Ascending aorta (tissue), 2 donors: ENCODE results near the gene BSPRY. TPM values are rescaled to one million over a fixed set of nuclear protein-coding genes. Genes with fewer than 3 reads are reported as not detected.
A peak's percentile ranks its signal among the peaks of the same experiment; 100 is the strongest.
"Not testable (repeated sequence)": the region's sequence is repeated elsewhere in the genome, so short reads cannot be mapped to it uniquely, and the experiment has no call there.

Experiments
- DNase-seq, 2 donors: peaks; one replicate each; pipeline ENCODE4 v3.0.0-alpha.2; 2019; ENCODE audit warnings: low spot score in 2 of 2
- H3K27ac ChIP-seq, 2 donors: fragments of 200-600 bp; sonication (generic); one replicate each; pipeline ENCODE4 v1.5.1; 2016 to 2017; ENCODE audit warnings: mild to moderate bottlenecking in 1 of 2
- H3K27me3 ChIP-seq: fragments of 200-600 bp; sonication (generic); one replicate; pipeline ENCODE4 v1.5.1; 2017
- H3K36me3 ChIP-seq, 2 donors: fragments of 200-600 bp; sonication (generic); one replicate each; pipeline ENCODE4 v1.5.1; 2016
- H3K4me1 ChIP-seq, 2 donors: fragments of 200-600 bp; sonication (generic); one replicate each; pipeline ENCODE4 v1.5.1; 2016 to 2017; ENCODE audit warnings: mild to moderate bottlenecking in 1 of 2
- H3K4me3 ChIP-seq, 2 donors: fragments of 200-600 bp; sonication (generic); one replicate each; pipeline ENCODE4 v1.5.1; 2016 to 2017; ENCODE audit warnings: mild to moderate bottlenecking in 1 of 2
- H3K9me3 ChIP-seq, 2 donors: fragments of 200-600 bp; sonication (generic); one replicate each; pipeline ENCODE4 v1.5.1; 2016
- CTCF ChIP-seq, 3 experiments: fragments of 200-600 bp in 2 of 3; fragments of 450-650 bp in 1 of 3; sonication (generic) in 2 of 3; IDR thresholded peaks; one replicate each; pipeline ENCODE4 v1.5.1; 2016 to 2019; ENCODE audit warnings: antibody characterized with exemption in 3 of 3, mild to moderate bottlenecking in 1 of 3, moderate library complexity in 1 of 3
- intact Hi-C: fragments of 100-400 bp; cut with DNase I; formaldehyde crosslinking; loops from one replicate; pipeline ENCODE4 v1.15.1; 2023
- total RNA-seq: library from RNA; depleted of rRNA; stranded (reverse); fragments of >200 nt; gene quantifications from one replicate; pipeline ENCODE4 v1.1.0, GENCODE V29; 2016

The BSPRY gene
- total RNA-seq, 1 donor from 2014 or later: not detected

GRCh38 chr9:113375057-113376023 lies 26.0 kb downstream of the BSPRY start:
- Histone ChIP-seq H3K27me3 (no peaks in the 10 kb centered on the region), H3K4me1 (peaks cover 6 to 8% of the 10 kb centered on the region in 2 donors), H3K4me3 (peak overlapping the region; percentile 70 to 88), H3K36me3 (peaks cover 9 to 19% of the 10 kb centered on the region in 2 donors), H3K9me3 (no peaks in the 10 kb centered on the region), H3K27ac (no peak overlapping the region)
- TF ChIP-seq CTCF (IDR thresholded peaks at IDR 0.05): no peak
- no peak for DNase-seq
- intact Hi-C loops: loop anchor here (2.0 to 5.0 kb wide), 2 partner anchors 25 to 33 kb away; partner anchors contain the start of genes ALAD and WDR31

GRCh38 chr9:113376634-113377567 lies 27.6 kb downstream of the BSPRY start, which contains the start of gene HDHD3:
TSS of gene HDHD3 (minus strand) at chr9:113376986. CDS start at chr9:113374354, 2,632 bp downstream.
- Histone ChIP-seq H3K36me3 (peaks cover 9 to 19% of the 10 kb centered on the region in 2 donors), H3K27ac (peak within 1 kb of the TSS; percentile 68 to 75), H3K9me3 (no peaks in the 10 kb centered on the region), H3K4me1 (peaks cover 6 to 8% of the 10 kb centered on the region in 2 donors), H3K27me3 (no peaks in the 10 kb centered on the region), H3K4me3 (peak within 1 kb of the TSS; percentile 70 to 88)
- peak; percentile 24 to 91 for DNase-seq
- no peak for TF ChIP-seq CTCF (IDR thresholded peaks at IDR 0.05)
- intact Hi-C loops: loop anchor here (2.0 to 5.0 kb wide), 2 partner anchors 24 to 35 kb away; partner anchors contain the start of genes ALAD and WDR31

- H3K4me3 ChIP-seq, H3K9me3 ChIP-seq, H3K27me3 ChIP-seq, DNase-seq, H3K27ac ChIP-seq, H3K4me1 ChIP-seq, H3K36me3 ChIP-seq: not testable (repeated sequence)
- intact Hi-C loops: loop anchor here (5.0 kb wide), 1 partner anchor 37 kb away; the partner anchor contains the start of gene WDR31
Measured at GRCh38 chr9:113379094-113379828, 29.9 kb downstream of the BSPRY start.

- H3K4me1 ChIP-seq, H3K27ac ChIP-seq, H3K36me3 ChIP-seq, H3K27me3 ChIP-seq, DNase-seq, H3K9me3 ChIP-seq, H3K4me3 ChIP-seq: not testable (repeated sequence)
- intact Hi-C loops: loop anchor here (5.0 kb wide), 1 partner anchor 38 kb away; the partner anchor contains the start of gene WDR31
Measured at GRCh38 chr9:113379829-113380210, 30.5 kb downstream of the BSPRY start.

GRCh38 chr9:113380869-113381378 lies 31.6 kb downstream of the BSPRY start:
- no peak for TF ChIP-seq CTCF (IDR thresholded peaks at IDR 0.05)
- H3K36me3 ChIP-seq: no peaks in the 10 kb centered on the region
- H3K27ac ChIP-seq: no peak overlapping the region

GRCh38 chr9:113381441-113381840 lies 32.1 kb downstream of the BSPRY start:
- H3K4me3 ChIP-seq, intact Hi-C loops, H3K27ac ChIP-seq: not testable (repeated sequence)

More at GRCh38 chr9:113380869-113381378, 31.6 kb downstream of the BSPRY start:
- no peaks in the 10 kb centered on the region for H3K4me1 ChIP-seq
- DNase-seq: no peak
- intact Hi-C loops: no loop called here
- no peak overlapping the region for H3K4me3 ChIP-seq
- no peaks in the 10 kb centered on the region for H3K27me3 ChIP-seq
- H3K9me3 ChIP-seq: no peaks in the 10 kb centered on the region

More at GRCh38 chr9:113381441-113381840, 32.1 kb downstream of the BSPRY start:
- DNase-seq, H3K27me3 ChIP-seq, H3K4me1 ChIP-seq, H3K36me3 ChIP-seq, H3K9me3 ChIP-seq: not testable (repeated sequence)
